Stimulated activated CD8-positive, alpha-beta memory T cell treated with anti-CD3 and anti-CD28 coated beads, Interleukin-4, amount 100 ng/mL, for 24 hours (primary cell): Measurements from ENCODE around the gene A3GALT2.
"Not testable (repeated sequence)": the region's sequence is repeated elsewhere in the genome, so short reads cannot be mapped to it uniquely, and the experiment has no call there.

Source experiments
- DNase-seq: peaks from one replicate; pipeline ENCODE4 v3.0.0-alpha.2; 2020; ENCODE audit warnings: low read depth

Gene A3GALT2

GRCh38 chr1:33314416-33314815 is 6.5 kb downstream of the A3GALT2 start:
- DNase-seq: no peak

GRCh38 chr1:33312413-33312749 is 8.5 kb downstream of the A3GALT2 start:
- DNase-seq: no peak

GRCh38 chr1:33311706-33312412 is 9.0 kb downstream of the A3GALT2 start:
- no peak for DNase-seq

- DNase-seq: no peak
Measured at GRCh38 chr1:33310702-33311101, 10.2 kb downstream of the A3GALT2 start.

- not testable (repeated sequence) for DNase-seq
Measured at GRCh38 chr1:33309351-33309750, 11.5 kb downstream of the A3GALT2 start.

- no peak for DNase-seq
Measured at GRCh38 chr1:33307494-33307864, 13.4 kb downstream of the A3GALT2 start.

- DNase-seq: no peak
Measured at GRCh38 chr1:33306653-33307493, 14.0 kb downstream of the A3GALT2 start.

- DNase-seq: no peak
Measured at GRCh38 chr1:33305816-33306652, 14.9 kb downstream of the A3GALT2 start.

- DNase-seq: no peak
Measured at GRCh38 chr1:33305016-33305415, 15.9 kb downstream of the A3GALT2 start.

- DNase-seq: no peak
Measured at GRCh38 chr1:33302325-33302724, 18.6 kb downstream of the A3GALT2 start.

GRCh38 chr1:33301273-33301984 is 19.5 kb downstream of the A3GALT2 start:
- DNase-seq: no peak

GRCh38 chr1:33300673-33301072 is 20.2 kb downstream of the A3GALT2 start:
- DNase-seq: no peak

- DNase-seq: no peak
Measured at GRCh38 chr1:33299461-33300155, 21.3 kb downstream of the A3GALT2 start.

GRCh38 chr1:33298623-33299277 is 22.1 kb downstream of the A3GALT2 start:
- peak; percentile 46 for DNase-seq

GRCh38 chr1:33297911-33298622 is 22.8 kb downstream of the A3GALT2 start:
- DNase-seq: no peak

- no peak for DNase-seq
Measured at GRCh38 chr1:33296824-33297223, 24.1 kb downstream of the A3GALT2 start.

- DNase-seq: no peak
Measured at GRCh38 chr1:33296082-33296458, 24.8 kb downstream of the A3GALT2 start.

GRCh38 chr1:33295450-33296081 is 25.3 kb downstream of the A3GALT2 start:
- DNase-seq: peak; percentile 83

GRCh38 chr1:33295023-33295422 is 25.9 kb downstream of the A3GALT2 start:
- no peak for DNase-seq
